BE2C (cell line): Measurements from ENCODE around the gene ACTBL2.

ENCODE experiments used
- DNase-seq: peaks from one replicate; pipeline ENCODE4 v3.0.0-alpha.2; 2020
- H3K27me3 ChIP-seq: fragments of 250-450 bp; sonication (Bioruptor Pico); 2 replicates; pipeline ENCODE4 v1.5.1; 2020; ENCODE audit warnings: mild to moderate bottlenecking
- H3K36me3 ChIP-seq: fragments of 250-450 bp; sonication (Bioruptor Pico); 2 replicates; pipeline ENCODE4 v1.5.1; 2020; ENCODE audit warnings: mild to moderate bottlenecking
- H3K4me1 ChIP-seq: fragments of 250-450 bp; sonication (Bioruptor Pico); 2 replicates; pipeline ENCODE4 v1.5.1; 2020
- H3K4me3 ChIP-seq: 2 replicates; pipeline ENCODE4 v1.5.1; 2011; ENCODE audit warnings: low read depth, low read length
- H3K9me3 ChIP-seq: fragments of 250-450 bp; sonication (Bioruptor Pico); 2 replicates; pipeline ENCODE4 v1.5.1; 2020
- TF ChIP-seq, protein P1 (sequence below): IDR thresholded peaks from 2 replicates; pipeline ENCODE4 v1.5.1; 2012; ENCODE audit warnings: mild to moderate bottlenecking, low read depth, low read length

ACTBL2 gene

GRCh38 chr5:57431759-57432158 is 50.9 kb downstream of the ACTBL2 start:
- Histone ChIP-seq H3K9me3 (no peaks in the 10 kb centered on the region), H3K27me3 (no peaks in the 10 kb centered on the region), H3K36me3 (no peaks in the 10 kb centered on the region), H3K4me1 (no peaks in the 10 kb centered on the region), H3K4me3 (no peak overlapping the region)
- TF ChIP-seq, protein P1, sequence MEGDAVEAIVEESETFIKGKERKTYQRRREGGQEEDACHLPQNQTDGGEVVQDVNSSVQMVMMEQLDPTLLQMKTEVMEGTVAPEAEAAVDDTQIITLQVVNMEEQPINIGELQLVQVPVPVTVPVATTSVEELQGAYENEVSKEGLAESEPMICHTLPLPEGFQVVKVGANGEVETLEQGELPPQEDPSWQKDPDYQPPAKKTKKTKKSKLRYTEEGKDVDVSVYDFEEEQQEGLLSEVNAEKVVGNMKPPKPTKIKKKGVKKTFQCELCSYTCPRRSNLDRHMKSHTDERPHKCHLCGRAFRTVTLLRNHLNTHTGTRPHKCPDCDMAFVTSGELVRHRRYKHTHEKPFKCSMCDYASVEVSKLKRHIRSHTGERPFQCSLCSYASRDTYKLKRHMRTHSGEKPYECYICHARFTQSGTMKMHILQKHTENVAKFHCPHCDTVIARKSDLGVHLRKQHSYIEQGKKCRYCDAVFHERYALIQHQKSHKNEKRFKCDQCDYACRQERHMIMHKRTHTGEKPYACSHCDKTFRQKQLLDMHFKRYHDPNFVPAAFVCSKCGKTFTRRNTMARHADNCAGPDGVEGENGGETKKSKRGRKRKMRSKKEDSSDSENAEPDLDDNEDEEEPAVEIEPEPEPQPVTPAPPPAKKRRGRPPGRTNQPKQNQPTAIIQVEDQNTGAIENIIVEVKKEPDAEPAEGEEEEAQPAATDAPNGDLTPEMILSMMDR = no peak
- no peak for DNase-seq
